Hindlimb muscle (tissue), 1 donor: Measurements from ENCODE around the gene MIS18BP1. TPM values are rescaled to one million over a fixed set of nuclear protein-coding genes. Genes with fewer than 3 reads are reported as not detected.
"Not testable (repeated sequence)": the region's sequence is repeated elsewhere in the genome, so short reads cannot be mapped to it uniquely, and the experiment has no call there.

Experiments used
- DNase-seq: peaks from one replicate; pipeline ENCODE4 v3.0.0-alpha.2; 2013
- polyA plus RNA-seq: library from polyadenylated mRNA; unstranded; fragments of 120-200 nt; gene quantifications from one replicate; pipeline ENCODE4 v1.2.1, GENCODE V29; 2013; ENCODE audit not compliant: insufficient read length

Gene MIS18BP1
- polyA plus RNA-seq, 1 donor: 17.8 TPM

GRCh38 chr14:45246151-45246550, 6.9 kb downstream of the MIS18BP1 start:
- no peak for DNase-seq

- no peak for DNase-seq
These were observed 10.3 kb downstream of the MIS18BP1 start for GRCh38 chr14:45242706-45243105.

- no peak for DNase-seq
These were observed 14.0 kb downstream of the MIS18BP1 start for GRCh38 chr14:45238988-45239387.

- no peak for DNase-seq
These were observed 25.4 kb downstream of the MIS18BP1 start for GRCh38 chr14:45227566-45227965.

GRCh38 chr14:45222485-45223262, 30.3 kb downstream of the MIS18BP1 start:
- no peak for DNase-seq

GRCh38 chr14:45214341-45214740, 38.7 kb downstream of the MIS18BP1 start:
- not testable (repeated sequence) for DNase-seq

GRCh38 chr14:45213716-45214115, 39.3 kb downstream of the MIS18BP1 start:
- DNase-seq: not testable (repeated sequence)

- DNase-seq: no peak
These were observed 40.8 kb downstream of the MIS18BP1 start for GRCh38 chr14:45212231-45212630.

- no peak for DNase-seq
These were observed 41.7 kb downstream of the MIS18BP1 start for GRCh38 chr14:45211295-45211694.

GRCh38 chr14:45210159-45210558, 42.8 kb downstream of the MIS18BP1 start:
- no peak for DNase-seq

- DNase-seq: no peak
These were observed 48.8 kb downstream of the MIS18BP1 start for GRCh38 chr14:45204241-45204640.

GRCh38 chr14:45201905-45202304, 51.1 kb downstream of the MIS18BP1 start:
- DNase-seq: no peak

- no peak for DNase-seq
These were observed 53.8 kb downstream of the MIS18BP1 start for GRCh38 chr14:45199230-45199629.

- DNase-seq: no peak
These were observed 54.5 kb downstream of the MIS18BP1 start for GRCh38 chr14:45198551-45198950.

GRCh38 chr14:45194964-45195363, 58.0 kb downstream of the MIS18BP1 start:
- no peak for DNase-seq

- DNase-seq: no peak
These were observed 67.7 kb downstream of the MIS18BP1 start for GRCh38 chr14:45185100-45185814.

GRCh38 chr14:45181806-45182205, 71.2 kb downstream of the MIS18BP1 start:
- no peak for DNase-seq

GRCh38 chr14:45181329-45181728, 71.7 kb downstream of the MIS18BP1 start:
- DNase-seq: no peak

- no peak for DNase-seq
These were observed 75.9 kb downstream of the MIS18BP1 start for GRCh38 chr14:45177076-45177475.

- DNase-seq: no peak
These were observed 83.1 kb downstream of the MIS18BP1 start for GRCh38 chr14:45169906-45170305.

GRCh38 chr14:45156067-45156466, 96.9 kb downstream of the MIS18BP1 start:
- no peak for DNase-seq
